Measurements from ENCODE around the gene GALNS.
A peak's percentile ranks its signal among the peaks of the same experiment; 100 is the strongest.

GALNS gene

DNA sequence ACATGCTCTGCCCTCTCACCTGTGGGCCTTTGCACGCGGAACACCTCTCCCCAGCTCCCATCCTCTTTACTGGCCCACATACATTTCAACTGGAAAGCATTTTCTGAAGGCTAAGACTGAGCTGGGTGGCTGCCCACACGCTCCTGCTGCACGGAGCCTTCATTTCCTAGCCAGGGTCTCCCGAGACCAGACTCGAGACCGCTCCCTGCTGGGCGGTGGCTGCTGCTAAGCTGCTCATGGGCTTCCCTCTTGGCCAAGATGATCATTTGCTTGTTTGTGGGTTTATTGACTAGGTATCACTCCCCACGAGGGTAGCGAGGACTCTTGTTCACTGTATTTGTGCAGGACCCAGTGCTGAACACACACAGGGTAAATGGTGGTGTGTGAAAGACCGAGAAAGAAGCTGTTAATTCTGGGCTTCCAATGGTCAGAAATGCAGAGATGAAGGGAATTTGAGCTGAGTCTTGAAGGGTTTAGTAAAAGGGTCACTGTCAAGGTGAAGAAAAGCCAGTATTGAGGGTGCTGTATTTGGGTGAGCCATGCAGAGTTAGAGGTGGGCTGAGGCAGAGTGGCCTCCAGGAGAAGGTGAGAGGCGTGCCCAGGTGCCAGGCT is 1.1 kb upstream of the GALNS start:
- TF ChIP-seq, protein P1, sequence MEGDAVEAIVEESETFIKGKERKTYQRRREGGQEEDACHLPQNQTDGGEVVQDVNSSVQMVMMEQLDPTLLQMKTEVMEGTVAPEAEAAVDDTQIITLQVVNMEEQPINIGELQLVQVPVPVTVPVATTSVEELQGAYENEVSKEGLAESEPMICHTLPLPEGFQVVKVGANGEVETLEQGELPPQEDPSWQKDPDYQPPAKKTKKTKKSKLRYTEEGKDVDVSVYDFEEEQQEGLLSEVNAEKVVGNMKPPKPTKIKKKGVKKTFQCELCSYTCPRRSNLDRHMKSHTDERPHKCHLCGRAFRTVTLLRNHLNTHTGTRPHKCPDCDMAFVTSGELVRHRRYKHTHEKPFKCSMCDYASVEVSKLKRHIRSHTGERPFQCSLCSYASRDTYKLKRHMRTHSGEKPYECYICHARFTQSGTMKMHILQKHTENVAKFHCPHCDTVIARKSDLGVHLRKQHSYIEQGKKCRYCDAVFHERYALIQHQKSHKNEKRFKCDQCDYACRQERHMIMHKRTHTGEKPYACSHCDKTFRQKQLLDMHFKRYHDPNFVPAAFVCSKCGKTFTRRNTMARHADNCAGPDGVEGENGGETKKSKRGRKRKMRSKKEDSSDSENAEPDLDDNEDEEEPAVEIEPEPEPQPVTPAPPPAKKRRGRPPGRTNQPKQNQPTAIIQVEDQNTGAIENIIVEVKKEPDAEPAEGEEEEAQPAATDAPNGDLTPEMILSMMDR (IDR thresholded peaks at IDR 0.05; ENCODE audit: unreplicated experiment in 3 of 3): peak; percentile 54 to 69 (median 64)

DNA sequence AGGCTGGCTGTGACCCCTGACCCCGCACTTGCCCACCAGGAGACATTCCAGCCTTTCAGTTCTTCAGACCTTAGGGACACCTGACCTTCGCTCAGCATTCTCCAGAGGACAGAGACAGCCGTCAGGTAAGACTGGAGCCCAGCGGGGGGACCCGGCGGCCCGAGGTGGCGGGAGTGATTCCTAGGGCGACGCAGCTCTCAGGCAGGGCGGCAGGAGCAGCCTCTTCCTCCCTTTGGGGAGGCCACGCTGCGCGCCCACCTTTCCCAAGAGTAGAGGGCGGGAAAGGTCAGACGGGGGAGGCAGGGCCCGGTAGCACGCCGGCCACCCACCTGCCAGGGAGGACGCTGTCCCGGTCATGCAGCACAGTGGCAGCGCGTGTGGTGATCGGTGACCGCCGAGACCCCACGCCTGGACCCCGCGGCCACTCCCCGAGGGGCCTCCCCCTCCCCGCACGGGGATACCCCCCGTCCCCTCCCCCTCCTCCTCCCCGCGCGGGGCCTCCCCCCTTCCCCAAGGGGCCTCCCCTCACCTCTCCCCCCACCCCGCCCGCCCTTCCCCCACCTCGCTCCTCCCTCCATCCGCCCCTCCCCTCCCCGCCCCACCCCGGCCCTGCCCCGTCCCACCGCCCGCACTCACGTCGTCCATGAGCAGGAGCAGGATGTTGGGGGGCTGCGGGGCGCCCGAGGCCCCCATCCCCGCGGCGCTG is 472 bp downstream of the GALNS start:
- TF ChIP-seq, protein P1 (IDR thresholded peaks at IDR 0.05; ENCODE audit: unreplicated experiment in 3 of 3): no peak

More for the DNA sequence above, 1.1 kb upstream of the GALNS start:
- H3K4me3 Mint-ChIP-seq: peak overlapping the region; percentile 95 to 97 (median 97)
- H3K36me3 Mint-ChIP-seq (ENCODE audit: low read depth): peaks cover 5% of the 10 kb centered on the region
- H3K4me1 Mint-ChIP-seq: peaks cover 14% of the 10 kb centered on the region
- H3K9me3 Mint-ChIP-seq: no peaks in the 10 kb centered on the region
- H3K27ac Mint-ChIP-seq: peak overlapping the region; percentile 56 to 80 (median 70)
- H3K27me3 Mint-ChIP-seq (ENCODE audit: low read depth): no peaks in the 10 kb centered on the region

GRCh38 chr16:88855736-88856121 is 1.0 kb downstream of the GALNS start:
- TF ChIP-seq, protein P1 (IDR thresholded peaks at IDR 0.05; ENCODE audit: unreplicated experiment in 3 of 3): no peak
- H3K4me3 Mint-ChIP-seq: peak overlapping the region; percentile 85 to 90 (median 89)
- peaks cover 14% of the 10 kb centered on the region for H3K4me1 Mint-ChIP-seq
- no peak overlapping the region for H3K27ac Mint-ChIP-seq
- H3K27me3 Mint-ChIP-seq (ENCODE audit: low read depth): no peaks in the 10 kb centered on the region
- H3K36me3 Mint-ChIP-seq (ENCODE audit: low read depth): peaks cover 8% of the 10 kb centered on the region
- H3K9me3 Mint-ChIP-seq: no peaks in the 10 kb centered on the region

More for the DNA sequence above, 472 bp downstream of the GALNS start:
- H3K4me3 Mint-ChIP-seq: peak overlapping the region; percentile 90 to 97 (median 95)
- H3K4me1 Mint-ChIP-seq: peaks cover 14% of the 10 kb centered on the region
- H3K9me3 Mint-ChIP-seq: no peaks in the 10 kb centered on the region
- no peaks in the 10 kb centered on the region for H3K27me3 Mint-ChIP-seq (ENCODE audit: low read depth)
- H3K27ac Mint-ChIP-seq: no peak overlapping the region
- H3K36me3 Mint-ChIP-seq (ENCODE audit: low read depth): peaks cover 12% of the 10 kb centered on the region

- Mint-ChIP-seq H3K4me1 (peaks cover 14% of the 10 kb centered on the region), H3K9me3 (no peaks in the 10 kb centered on the region), H3K4me3 (peak overlapping the region; percentile 85 to 90 (median 89)), H3K27me3 (ENCODE audit: low read depth) (no peaks in the 10 kb centered on the region), H3K27ac (peak overlapping the region in 1 of 3 experiments; percentile 56), H3K36me3 (ENCODE audit: low read depth) (peaks cover 7% of the 10 kb centered on the region)
- TF ChIP-seq, protein P1 (IDR thresholded peaks at IDR 0.05; ENCODE audit: unreplicated experiment in 3 of 3): no peak
Measured at GRCh38 chr16:88855176-88855575, 1.6 kb downstream of the GALNS start.

GRCh38 chr16:88854306-88855111 is 2.2 kb downstream of the GALNS start:
- TF ChIP-seq, protein P1 (IDR thresholded peaks at IDR 0.05; ENCODE audit: unreplicated experiment in 3 of 3): no peak

More at GRCh38 chr16:88854306-88855111, 2.2 kb downstream of the GALNS start:
- Mint-ChIP-seq H3K27ac (no peak overlapping the region), H3K4me1 (peaks cover 14% of the 10 kb centered on the region), H3K27me3 (ENCODE audit: low read depth) (no peaks in the 10 kb centered on the region), H3K4me3 (peak overlapping the region; percentile 85 to 90 (median 89)), H3K36me3 (ENCODE audit: low read depth) (peaks cover 7% of the 10 kb centered on the region), H3K9me3 (no peaks in the 10 kb centered on the region)
